Measurements from ENCODE around the gene MED10.

- no peak for TF ChIP-seq CTCF (IDR thresholded peaks at IDR 0.05)
- TF ChIP-seq POLR2A (IDR thresholded peaks at IDR 0.05) = no peak
Measured at GRCh38 chr5:6403416-6403815, 25.1 kb upstream of the MED10 start.
